ENCODE results near the gene JKAMP.

Gene JKAMP

GRCh38 chr14:59543873-59544272, 59.6 kb downstream of the JKAMP start:
- DNase-seq = no peak

GRCh38 chr14:59547310-59547709, 63.0 kb downstream of the JKAMP start:
- no peak for DNase-seq

Data from NCI-H1694 (cell line).